ENCODE results near the gene SLC25A5. TPM values are rescaled to one million over a fixed set of nuclear protein-coding genes. Genes with fewer than 3 reads are reported as not detected.

Gene SLC25A5
- total and polyA plus RNA-seq, 4 donors, result 191 to 304 (median 207) TPM

GRCh38 chrX:119455264-119455663 is 13.0 kb upstream of the SLC25A5 start:
- TF ChIP-seq FOXA1 (IDR thresholded peaks at IDR 0.05) (no peak), ATF3 (IDR thresholded peaks at IDR 0.05) (no peak), FOXA2 (IDR thresholded peaks at IDR 0.05) (no peak), ZBTB33 (IDR thresholded peaks at IDR 0.05) (no peak)
- 87% methylated on average over 1 of the region's 1 CpG for WGBS
- H3K27ac ChIP-seq (ENCODE audit: low read depth in 1 of 2, low read length in 2 of 2), result no peak overlapping the region
- no peaks in the 10 kb centered on the region for H3K27me3 ChIP-seq (ENCODE audit: control insufficient read depth in 4 of 4, insufficient read depth in 4 of 4, low read length in 3 of 4)
- H3K36me3 ChIP-seq (ENCODE audit: control insufficient read depth in 4 of 4, insufficient read depth in 3 of 4, low read depth in 1 of 4, low read length in 3 of 4), result peaks cover 0 to 5% (median 2%) of the 10 kb centered on the region in 4 donors
- DNase-seq (ENCODE audit: low spot score), result no peak
- H3K4me1 ChIP-seq (ENCODE audit: control insufficient read depth in 4 of 4, insufficient read depth in 4 of 4, low read length in 3 of 4), result peaks cover 0 to 5% (median 0%) of the 10 kb centered on the region in 4 donors
- H3K4me3 ChIP-seq (ENCODE audit: low read depth in 1 of 3, low read length in 3 of 3), result no peak overlapping the region
- no peaks in the 10 kb centered on the region for H3K9me3 ChIP-seq (ENCODE audit: control insufficient read depth in 4 of 4, low read length in 3 of 4)
- H3K9ac ChIP-seq (ENCODE audit: low read depth in 1 of 2, low read length in 2 of 2), result no peak overlapping the region

- H3K4me1 ChIP-seq (ENCODE audit: control insufficient read depth in 4 of 4, insufficient read depth in 4 of 4, low read length in 3 of 4), result peaks cover 0 to 5% (median 0%) of the 10 kb centered on the region in 4 donors
- H3K36me3 ChIP-seq (ENCODE audit: control insufficient read depth in 4 of 4, insufficient read depth in 3 of 4, low read depth in 1 of 4, low read length in 3 of 4), result no peaks in the 10 kb centered on the region
- no peak overlapping the region for H3K4me3 ChIP-seq (ENCODE audit: low read depth in 1 of 3, low read length in 3 of 3)
- no peak for TF ChIP-seq EGR1 (IDR thresholded peaks at IDR 0.05; ENCODE audit: low read depth in 2 of 2)
- TF ChIP-seq RAD21 (IDR thresholded peaks at IDR 0.05), result no peak
- TF ChIP-seq FOXA2 (IDR thresholded peaks at IDR 0.05), result no peak
- TF ChIP-seq ATF3 (IDR thresholded peaks at IDR 0.05), result no peak
- TF ChIP-seq ZBTB33 (IDR thresholded peaks at IDR 0.05), result no peak
- TF ChIP-seq YY1 (IDR thresholded peaks at IDR 0.05), result no peak
- TF ChIP-seq SP1 (IDR thresholded peaks at IDR 0.05), result no peak
- TF ChIP-seq NR2F2 (IDR thresholded peaks at IDR 0.05), result no peak
- no peak for TF ChIP-seq TAF1 (conservative IDR thresholded peaks at IDR 0.05)
- TF ChIP-seq JUND (IDR thresholded peaks at IDR 0.05), result no peak
- WGBS, result 98% methylated on average over 4 of the region's 4 CpGs
- no peak for DNase-seq (ENCODE audit: low spot score)
- H3K27ac ChIP-seq (ENCODE audit: low read depth in 1 of 2, low read length in 2 of 2), result no peak overlapping the region
- H3K9me3 ChIP-seq (ENCODE audit: control insufficient read depth in 4 of 4, low read length in 3 of 4), result no peaks in the 10 kb centered on the region
- H3K9ac ChIP-seq (ENCODE audit: low read depth in 1 of 2, low read length in 2 of 2), result no peak overlapping the region
- no peaks in the 10 kb centered on the region for H3K27me3 ChIP-seq (ENCODE audit: control insufficient read depth in 4 of 4, insufficient read depth in 4 of 4, low read length in 3 of 4)
Observed at GRCh38 chrX:119459181-119459580, 9.1 kb upstream of the SLC25A5 start.

GRCh38 chrX:119465555-119465954 is 2.7 kb upstream of the SLC25A5 start:
- 96% methylated on average over 3 of the region's 3 CpGs for WGBS
- Histone ChIP-seq H3K4me3 (ENCODE audit: low read depth in 1 of 3, low read length in 3 of 3) (no peak overlapping the region), H3K4me1 (ENCODE audit: control insufficient read depth in 4 of 4, insufficient read depth in 4 of 4, low read length in 3 of 4) (peaks cover 0 to 27% (median 6%) of the 10 kb centered on the region in 4 donors), H3K36me3 (ENCODE audit: control insufficient read depth in 4 of 4, insufficient read depth in 3 of 4, low read depth in 1 of 4, low read length in 3 of 4) (peaks cover 0 to 6% (median 3%) of the 10 kb centered on the region in 4 donors), H3K9ac (ENCODE audit: low read depth in 1 of 2, low read length in 2 of 2) (no peak overlapping the region), H3K9me3 (ENCODE audit: control insufficient read depth in 4 of 4, low read length in 3 of 4) (no peaks in the 10 kb centered on the region), H3K27me3 (ENCODE audit: control insufficient read depth in 4 of 4, insufficient read depth in 4 of 4, low read length in 3 of 4) (no peaks in the 10 kb centered on the region), H3K27ac (ENCODE audit: low read depth in 1 of 2, low read length in 2 of 2) (no peak overlapping the region)
- TF ChIP-seq RAD21 (IDR thresholded peaks at IDR 0.05), result no peak
- TF ChIP-seq TAF1 (conservative IDR thresholded peaks at IDR 0.05), result no peak
- no peak for TF ChIP-seq ZBTB33 (IDR thresholded peaks at IDR 0.05)
- TF ChIP-seq GABPA (IDR thresholded peaks at IDR 0.05 in 1 of 2, conservative IDR thresholded peaks at IDR 0.05 in 1 of 2), result no peak
- TF ChIP-seq RXRA (IDR thresholded peaks at IDR 0.05), result no peak
- TF ChIP-seq JUND (IDR thresholded peaks at IDR 0.05), result no peak
- no peak for TF ChIP-seq SP1 (IDR thresholded peaks at IDR 0.05)
- TF ChIP-seq EGR1 (IDR thresholded peaks at IDR 0.05; ENCODE audit: low read depth in 2 of 2), result no peak
- no peak for TF ChIP-seq ATF3 (IDR thresholded peaks at IDR 0.05)
- no peak for DNase-seq (ENCODE audit: low spot score)
